NCI-H345 treated with DMSO at 0.1 percent for 48 hours (cell line): ENCODE results near the gene LSS.

Source experiments
- DNase-seq: peaks from one replicate; lab custom pipeline; 2025; ENCODE audit not compliant: unreplicated experiment; lab: John Stamatoyannopoulos, UW

LSS gene

GRCh38 chr21:46228345-46229051, at the start of gene LSS:
Gene LSS, minus strand, starts transcription at chr21:46228774. Its CDS starts 29 bp downstream, at chr21:46228745.
- DNase-seq, result peak; percentile 95

DNA sequence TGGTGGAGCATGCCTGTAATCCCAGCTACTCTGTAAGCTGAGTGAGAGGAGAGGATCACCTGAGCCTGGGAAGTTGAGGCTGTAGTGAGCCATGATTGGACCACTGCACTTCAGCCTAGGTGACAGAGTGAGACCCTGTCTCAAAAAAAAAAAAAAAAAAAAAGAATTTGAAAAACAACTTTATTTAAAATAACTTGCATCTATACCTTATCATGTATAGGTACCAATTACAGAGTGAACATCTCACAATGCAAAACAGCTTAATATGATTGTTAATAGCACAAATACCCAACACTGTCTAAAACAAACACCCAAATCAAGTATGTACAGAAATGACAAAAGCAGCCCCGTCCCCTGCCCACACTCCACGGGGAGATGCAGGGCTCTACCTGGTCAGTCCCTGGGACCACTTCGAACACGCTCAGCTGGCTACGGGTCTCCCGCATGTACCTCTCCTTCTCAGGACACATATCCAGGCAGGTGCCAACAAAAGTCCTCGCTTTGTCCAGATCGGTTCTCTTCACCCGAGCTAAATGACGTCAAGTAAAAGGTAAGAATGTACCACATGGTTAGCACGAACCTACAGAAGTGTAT, 46.3 kb upstream of the LSS start:
- no peak for DNase-seq

- DNase-seq, result no peak
Measured at GRCh38 chr21:46273341-46273740, 44.8 kb upstream of the LSS start.

DNA sequence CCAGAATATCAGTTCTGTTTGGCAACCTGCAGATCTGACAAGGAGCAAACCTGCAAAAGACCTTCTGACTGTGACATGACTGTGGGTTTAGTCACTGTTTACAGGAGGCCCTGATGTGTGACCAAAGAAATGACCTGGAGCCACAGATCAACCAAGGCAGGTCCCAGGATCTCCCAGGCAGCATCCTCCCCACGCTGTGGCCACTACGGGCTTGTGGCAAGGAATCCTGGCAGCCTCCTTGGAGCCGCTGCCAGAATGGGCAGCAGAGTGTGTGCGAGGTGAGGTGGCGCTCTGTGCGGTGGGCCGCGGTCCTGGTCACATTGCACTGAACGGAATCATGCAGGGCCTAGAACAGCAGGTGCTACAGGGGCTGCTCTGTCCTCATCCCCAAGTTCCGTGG, 40.9 kb upstream of the LSS start:
- DNase-seq, result no peak

DNA sequence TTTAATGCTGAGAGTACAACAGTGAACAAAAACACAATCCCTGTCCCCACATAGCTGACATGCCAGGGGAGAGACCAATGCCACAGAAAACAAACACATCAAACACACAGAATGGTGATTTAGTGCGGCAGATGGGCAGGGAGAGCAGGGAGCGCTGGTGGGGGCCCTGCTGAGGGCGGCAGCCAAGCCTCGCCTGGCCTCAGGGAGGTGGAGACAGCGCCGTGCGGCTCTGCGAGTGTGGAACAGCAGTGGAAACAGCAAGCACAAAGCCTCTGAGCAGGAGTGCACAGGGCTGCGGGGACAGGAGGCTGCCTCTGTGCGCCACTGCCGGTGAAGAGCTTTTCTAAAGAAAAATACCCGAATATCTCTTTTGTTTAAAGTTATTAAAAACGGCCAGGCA, 39.8 kb upstream of the LSS start:
- no peak for DNase-seq

DNA sequence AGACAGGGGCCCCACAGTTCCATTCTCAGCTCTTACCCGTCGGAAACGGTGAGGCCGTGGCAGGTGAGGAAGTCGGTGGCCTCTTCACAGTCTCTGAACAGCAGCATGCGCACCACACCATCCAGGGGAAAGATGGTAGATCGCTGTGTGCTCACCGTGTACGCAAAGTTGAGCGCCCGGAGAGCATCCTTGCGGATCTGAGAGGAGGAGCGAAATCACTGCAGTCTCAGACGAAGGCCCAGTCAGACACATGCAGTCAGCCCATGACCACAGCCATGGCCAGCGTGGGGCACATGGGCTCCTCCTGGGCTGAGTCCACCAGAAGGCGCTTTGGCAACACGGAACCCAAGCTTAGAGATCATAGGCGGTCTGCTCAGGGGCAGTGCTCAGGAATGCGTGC, 38.4 kb upstream of the LSS start:
- DNase-seq, result no peak

GRCh38 chr21:46265736-46266525, 37.4 kb upstream of the LSS start:
- DNase-seq, result no peak

GRCh38 chr21:46264690-46265144, 36.1 kb upstream of the LSS start:
- no peak for DNase-seq

GRCh38 chr21:46264046-46264689, 35.6 kb upstream of the LSS start:
- DNase-seq, result no peak

GRCh38 chr21:46256501-46256994, 28.0 kb upstream of the LSS start:
- no peak for DNase-seq

DNA sequence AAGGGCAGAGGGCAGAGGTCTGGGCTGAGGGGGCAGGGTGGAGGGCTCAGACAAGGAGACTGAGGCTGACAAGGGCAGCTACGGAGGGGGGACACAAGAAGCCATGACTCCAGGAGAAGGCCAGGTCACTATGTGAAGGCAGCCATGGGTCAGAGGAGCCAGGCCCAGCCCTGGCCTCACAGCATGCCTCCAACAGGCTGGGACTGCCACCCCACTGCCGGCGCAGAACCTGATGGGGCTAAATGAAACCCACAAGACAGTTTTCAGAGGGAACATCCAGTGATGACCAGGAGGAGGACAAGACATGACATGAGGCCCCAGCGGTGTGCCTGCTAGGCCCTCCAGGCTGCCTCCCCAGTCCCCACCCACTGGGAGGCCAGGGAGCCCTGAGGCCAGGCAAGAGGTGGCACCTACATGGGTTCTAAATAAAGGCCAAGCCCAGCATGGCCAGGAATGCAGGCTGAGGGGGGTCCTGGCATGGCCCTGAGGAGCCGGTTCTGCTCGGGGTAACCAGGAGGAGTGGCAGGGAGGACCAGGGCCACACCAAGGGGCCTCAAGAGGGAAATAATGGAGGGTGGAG, 27.3 kb upstream of the LSS start:
- no peak for DNase-seq

- DNase-seq, result no peak
Measured at GRCh38 chr21:46255166-46255565, 26.6 kb upstream of the LSS start.

DNA sequence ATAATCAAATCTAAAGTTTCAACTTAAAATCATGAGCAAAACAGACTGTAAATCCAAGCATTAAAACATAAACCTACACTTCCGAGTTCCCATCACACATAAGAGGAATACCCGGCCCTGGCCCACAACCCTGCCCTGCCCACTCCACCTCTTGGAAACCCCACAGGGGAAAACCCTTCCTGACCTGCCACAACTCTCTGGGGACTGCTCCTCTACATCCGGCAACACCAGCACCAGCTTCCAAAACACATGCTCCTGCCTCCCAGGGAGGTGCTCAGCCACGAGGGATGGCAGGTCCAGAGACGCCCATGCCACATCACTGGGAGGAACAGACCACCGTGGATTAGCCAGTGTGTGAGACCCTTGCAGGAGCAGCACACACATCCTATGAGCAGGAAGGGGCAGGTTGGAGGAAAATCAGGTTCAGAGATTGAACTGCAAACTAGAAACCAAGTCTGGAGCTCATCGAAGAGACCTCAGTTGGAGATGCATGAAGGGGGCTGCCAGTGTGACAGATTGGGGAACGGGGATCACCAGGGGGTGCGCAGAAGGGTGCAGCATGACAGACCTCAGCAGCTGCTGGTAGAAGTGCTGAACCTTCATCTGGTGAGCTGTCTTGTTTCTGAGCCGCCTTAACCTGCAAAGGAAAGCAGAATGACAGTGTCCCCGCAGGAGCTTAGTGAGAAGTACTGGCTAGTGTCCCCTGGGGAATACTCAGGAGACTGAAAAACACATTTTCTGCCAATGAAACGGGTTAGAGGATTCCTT, 25.8 kb upstream of the LSS start:
- DNase-seq, result no peak

DNA sequence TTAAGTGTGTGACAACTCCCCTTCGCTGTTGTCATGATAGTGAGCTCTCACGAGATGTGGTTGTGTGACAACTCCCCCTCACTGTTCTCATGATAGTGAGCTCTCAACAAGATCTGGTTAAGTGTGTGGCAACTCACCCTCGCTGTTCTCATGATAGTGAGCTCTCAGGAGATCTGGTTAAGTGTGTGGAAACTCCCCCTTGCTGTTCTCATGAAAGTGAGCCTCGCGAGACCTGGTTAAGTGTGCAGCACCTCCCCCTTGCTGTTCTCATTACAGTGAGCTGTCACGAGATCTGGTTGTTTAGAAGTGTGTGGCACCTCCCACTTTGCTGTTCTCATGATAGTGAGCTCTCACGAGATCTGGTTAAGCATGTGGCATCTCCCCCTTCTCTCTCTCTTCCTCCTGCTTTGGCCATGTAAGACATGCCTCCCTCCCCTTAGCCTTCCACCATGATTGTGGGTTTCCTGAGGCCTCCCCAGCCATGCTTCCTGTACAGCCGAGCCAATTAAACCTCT, 25.1 kb upstream of the LSS start:
- no peak for DNase-seq

DNA sequence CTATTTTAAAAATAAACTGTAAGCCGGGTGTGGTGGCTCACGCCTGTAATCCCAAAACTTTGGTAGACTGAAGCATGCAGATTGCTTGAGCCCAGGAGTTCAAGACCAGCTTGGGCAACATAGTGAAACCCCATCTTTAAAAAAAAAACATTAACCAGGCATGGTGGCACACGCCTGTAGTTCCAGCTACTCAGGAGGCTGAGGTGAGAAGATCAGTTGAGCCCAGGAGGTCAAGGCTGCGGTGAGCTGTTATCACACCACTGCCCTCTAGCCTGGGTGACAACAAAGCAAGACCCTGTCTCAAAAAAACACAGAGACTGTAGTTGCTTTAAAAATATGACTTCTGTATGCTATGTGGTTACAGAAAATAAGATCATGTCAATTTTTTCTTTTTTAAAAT, 24.3 kb upstream of the LSS start:
- DNase-seq, result no peak

DNA sequence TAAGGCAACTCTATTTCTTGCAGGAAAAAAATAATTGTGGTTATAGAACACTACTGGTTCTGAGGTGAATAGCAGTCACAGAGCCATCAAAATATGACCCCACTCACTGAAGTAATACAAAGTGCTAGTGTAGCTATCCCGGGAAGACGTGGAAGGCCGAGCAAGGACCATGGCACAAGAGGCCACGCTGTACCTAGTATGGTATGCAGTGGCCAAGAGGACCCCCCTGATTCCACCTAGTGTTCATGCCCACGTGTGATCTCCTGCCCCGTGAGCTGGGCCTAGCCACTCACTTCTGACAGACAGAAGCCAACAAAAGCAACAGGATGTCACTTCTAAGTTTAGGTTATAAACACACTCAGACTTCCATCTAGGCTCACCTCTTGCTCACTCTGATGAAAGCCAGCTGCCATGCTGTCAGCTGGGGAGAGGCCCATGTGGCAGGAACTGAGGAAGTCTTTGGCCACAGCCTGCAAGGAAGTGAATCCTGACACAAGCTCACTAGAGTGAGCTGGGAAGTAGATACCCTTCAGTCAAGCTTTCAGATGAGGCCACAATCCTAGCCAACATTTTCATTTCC, 21.7 kb upstream of the LSS start:
- DNase-seq, result no peak

GRCh38 chr21:46248827-46249226, 20.3 kb upstream of the LSS start:
- no peak for DNase-seq

GRCh38 chr21:46248422-46248782, 19.8 kb upstream of the LSS start:
- no peak for DNase-seq

- no peak for DNase-seq
Measured at GRCh38 chr21:46247699-46248421, 19.3 kb upstream of the LSS start.
